Endothelial cell of umbilical vein (primary cell): ENCODE results near the gene DENND4A.
"Not testable (repeated sequence)": the region's sequence is repeated elsewhere in the genome, so short reads cannot be mapped to it uniquely, and the experiment has no call there.

Experiments
- CTCF ChIP-seq, 2 donors: IDR thresholded peaks; 1 replicate in 1 of 2; 2 replicates in 1 of 2; pipeline ENCODE4 v1.5.1; 2011; ENCODE audit warnings: low read length in 2 of 2, mild to moderate bottlenecking in 2 of 2, moderate library complexity in 2 of 2, control low read depth in 1 of 2, inconsistent platforms in 1 of 2, low read depth in 1 of 2; ENCODE audit not compliant: insufficient read depth in 1 of 2; ENCODE audit errors: extremely low read depth in 1 of 2
- MYC ChIP-seq: IDR thresholded peaks from one replicate; pipeline ENCODE4 v1.6.1; 2011; ENCODE audit warnings: mild to moderate bottlenecking, low read depth, low read length
- POLR2A ChIP-seq: IDR thresholded peaks from 2 replicates; pipeline ENCODE4 v1.6.1; 2012; ENCODE audit warnings: low read depth, mild to moderate bottlenecking, control low read depth, low read length
- POLR2AphosphoS5 ChIP-seq: IDR thresholded peaks from 2 replicates; pipeline ENCODE4 v1.6.1; 2012; ENCODE audit warnings: low read depth, mild to moderate bottlenecking, control low read depth, low read length, moderate library complexity; ENCODE audit not compliant: insufficient read depth

GRCh38 chr15:65733599-65733998 lies 58.5 kb downstream of the DENND4A start:
- not testable (repeated sequence) for TF ChIP-seq CTCF (IDR thresholded peaks at IDR 0.05; ENCODE audit: extremely low read depth in 1 of 2, insufficient read depth in 1 of 2, low read depth in 1 of 2, low read length in 2 of 2); MYC; POLR2A; POLR2AphosphoS5
